GM21526 (cell line): ENCODE data around the gene MAML2.
A peak's percentile ranks its signal among the peaks of the same experiment; 100 is the strongest.

Experiments used
- ATAC-seq: cut with Tn5 transposase; IDR thresholded peaks from one replicate; pipeline ENCODE4 v1.9.1; 2021; ENCODE audit warnings: moderate library complexity; ENCODE audit not compliant: unreplicated experiment, low FRiP score

The MAML2 gene

GRCh38 chr11:96218006-96218405, 125.0 kb downstream of the MAML2 start:
- no peak for ATAC-seq

- no peak for ATAC-seq
Observed at GRCh38 chr11:96217206-96217605, 125.8 kb downstream of the MAML2 start.

- no peak for ATAC-seq
Observed at GRCh38 chr11:96215826-96216225, 127.2 kb downstream of the MAML2 start.

GRCh38 chr11:96215110-96215782, 127.7 kb downstream of the MAML2 start:
- ATAC-seq: peak; percentile 60

- no peak for ATAC-seq
Observed at GRCh38 chr11:96214777-96215109, 128.3 kb downstream of the MAML2 start.

- no peak for ATAC-seq
Observed at GRCh38 chr11:96213500-96213899, 129.5 kb downstream of the MAML2 start.

- no peak for ATAC-seq
Observed at GRCh38 chr11:96211436-96211835, 131.6 kb downstream of the MAML2 start.

- no peak for ATAC-seq
Observed at GRCh38 chr11:96207459-96208449, 135.2 kb downstream of the MAML2 start.

- no peak for ATAC-seq
Observed at GRCh38 chr11:96206955-96207354, 136.0 kb downstream of the MAML2 start.

GRCh38 chr11:96205460-96205809, 137.6 kb downstream of the MAML2 start:
- no peak for ATAC-seq

- no peak for ATAC-seq
Observed at GRCh38 chr11:96204721-96205459, 138.1 kb downstream of the MAML2 start.

- no peak for ATAC-seq
Observed at GRCh38 chr11:96204366-96204659, 138.7 kb downstream of the MAML2 start.

GRCh38 chr11:96203567-96204365, 139.2 kb downstream of the MAML2 start:
- ATAC-seq: no peak

- no peak for ATAC-seq
Observed at GRCh38 chr11:96200243-96200642, 142.8 kb downstream of the MAML2 start.

- no peak for ATAC-seq
Observed at GRCh38 chr11:96199563-96200025, 143.4 kb downstream of the MAML2 start.

- peak; percentile 74 for ATAC-seq
Observed at GRCh38 chr11:96197801-96198701, 144.9 kb downstream of the MAML2 start.

GRCh38 chr11:96197103-96197502, 145.9 kb downstream of the MAML2 start:
- no peak for ATAC-seq

- ATAC-seq: no peak
Observed at GRCh38 chr11:96196181-96196662, 146.8 kb downstream of the MAML2 start.

- ATAC-seq: no peak
Observed at GRCh38 chr11:96195671-96196070, 147.3 kb downstream of the MAML2 start.
